Brain pericyte (primary cell): Measurements from ENCODE around the gene SLC22A3.

Experiments used
- DNase-seq: peaks from one replicate; pipeline ENCODE4 v3.0.0-alpha.2; 2012; ENCODE audit warnings: low read depth, low spot score

The SLC22A3 gene

DNA sequence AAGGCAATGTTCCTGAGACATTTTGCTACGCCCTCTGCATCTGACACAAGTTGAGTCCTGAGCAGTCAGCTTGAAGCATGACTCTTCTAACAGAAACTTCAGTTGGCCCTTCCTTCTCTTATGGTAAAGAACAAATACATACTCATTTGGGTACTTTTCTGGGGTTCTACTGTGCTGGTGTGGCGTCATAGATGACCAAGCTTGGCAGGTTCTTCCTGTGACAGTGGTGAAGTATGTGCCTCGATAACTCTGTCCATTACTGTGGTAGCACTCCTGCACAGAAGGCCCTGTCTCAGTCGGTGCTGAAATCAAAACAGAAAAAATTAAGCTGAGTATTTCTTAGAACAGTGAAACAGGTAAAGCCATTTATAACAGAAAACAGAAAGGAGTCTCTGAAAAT lies 152.5 kb downstream of the SLC22A3 start:
- no peak for DNase-seq
